Erythroblast (primary cell): Measurements from ENCODE around the gene HOXB4.

Source experiments
- GATA1 ChIP-seq: IDR thresholded peaks from 2 replicates; pipeline ENCODE4 v1.6.1; 2011; ENCODE audit warnings: low read depth, mild to moderate bottlenecking, control low read depth, low read length, moderate library complexity
- POLR2A ChIP-seq: IDR thresholded peaks from 2 replicates; pipeline ENCODE4 v1.6.1; 2011; ENCODE audit warnings: mild to moderate bottlenecking, low read length

DNA sequence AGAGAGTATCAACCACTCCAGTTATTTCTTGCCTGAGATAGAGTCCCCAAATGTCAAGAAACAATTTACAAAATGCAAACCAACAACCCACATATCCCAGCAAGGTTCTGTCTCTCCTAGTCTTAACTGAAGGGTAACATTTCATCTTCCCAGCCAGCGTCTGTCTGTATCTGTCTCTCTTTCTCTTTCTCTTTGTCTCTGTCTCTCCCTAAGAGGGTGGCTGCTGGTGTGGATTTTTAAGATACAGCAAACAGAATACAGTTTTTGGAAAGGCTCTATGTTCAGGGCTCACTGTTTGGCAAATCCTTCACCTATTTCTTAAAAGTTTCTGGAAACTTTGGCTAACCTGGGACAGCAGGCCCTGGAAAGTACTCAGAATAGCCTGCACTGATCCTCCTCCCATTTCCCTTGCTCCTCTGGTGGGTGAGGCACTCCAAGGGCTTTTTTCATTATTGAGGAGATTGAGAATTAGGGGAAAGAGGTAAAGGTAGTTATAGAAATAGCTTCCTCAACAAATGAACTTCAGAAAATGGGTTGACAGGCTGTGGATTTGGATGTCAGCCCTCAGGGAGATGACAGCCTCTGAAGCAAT lies 6.2 kb downstream of the HOXB4 start:
- no peak for TF ChIP-seq POLR2A
- TF ChIP-seq GATA1 = no peak
